GM10266 (cell line): ENCODE results near the gene MOGAT3.

Experiments
- DNase-seq: peaks from one replicate; pipeline ENCODE4 v3.0.0; 2012; ENCODE audit errors: extremely low spot score
- TF ChIP-seq, protein P1 (sequence below): IDR thresholded peaks from 2 replicates; pipeline ENCODE4 v1.5.1; 2012; ENCODE audit warnings: mild to moderate bottlenecking, low read depth; ENCODE audit not compliant: control insufficient read depth, insufficient read depth; ENCODE audit errors: missing control alignments

Gene MOGAT3

DNA sequence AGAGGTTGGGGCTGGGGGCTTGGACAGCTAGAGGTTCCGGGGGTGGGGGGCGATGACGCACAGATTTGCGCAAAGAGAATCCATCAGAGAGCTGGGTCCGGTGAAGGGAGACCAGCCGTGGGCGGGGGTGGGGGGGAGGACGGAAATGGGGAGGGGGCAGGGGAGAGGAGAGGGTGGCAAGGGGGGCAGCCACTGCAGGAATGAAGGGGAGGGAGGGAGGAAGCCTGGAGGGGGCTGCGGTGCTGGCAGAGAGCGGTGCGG, 34.3 kb downstream of the MOGAT3 start:
- TF ChIP-seq, protein P1, sequence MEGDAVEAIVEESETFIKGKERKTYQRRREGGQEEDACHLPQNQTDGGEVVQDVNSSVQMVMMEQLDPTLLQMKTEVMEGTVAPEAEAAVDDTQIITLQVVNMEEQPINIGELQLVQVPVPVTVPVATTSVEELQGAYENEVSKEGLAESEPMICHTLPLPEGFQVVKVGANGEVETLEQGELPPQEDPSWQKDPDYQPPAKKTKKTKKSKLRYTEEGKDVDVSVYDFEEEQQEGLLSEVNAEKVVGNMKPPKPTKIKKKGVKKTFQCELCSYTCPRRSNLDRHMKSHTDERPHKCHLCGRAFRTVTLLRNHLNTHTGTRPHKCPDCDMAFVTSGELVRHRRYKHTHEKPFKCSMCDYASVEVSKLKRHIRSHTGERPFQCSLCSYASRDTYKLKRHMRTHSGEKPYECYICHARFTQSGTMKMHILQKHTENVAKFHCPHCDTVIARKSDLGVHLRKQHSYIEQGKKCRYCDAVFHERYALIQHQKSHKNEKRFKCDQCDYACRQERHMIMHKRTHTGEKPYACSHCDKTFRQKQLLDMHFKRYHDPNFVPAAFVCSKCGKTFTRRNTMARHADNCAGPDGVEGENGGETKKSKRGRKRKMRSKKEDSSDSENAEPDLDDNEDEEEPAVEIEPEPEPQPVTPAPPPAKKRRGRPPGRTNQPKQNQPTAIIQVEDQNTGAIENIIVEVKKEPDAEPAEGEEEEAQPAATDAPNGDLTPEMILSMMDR, result no peak
- no peak for DNase-seq

DNA sequence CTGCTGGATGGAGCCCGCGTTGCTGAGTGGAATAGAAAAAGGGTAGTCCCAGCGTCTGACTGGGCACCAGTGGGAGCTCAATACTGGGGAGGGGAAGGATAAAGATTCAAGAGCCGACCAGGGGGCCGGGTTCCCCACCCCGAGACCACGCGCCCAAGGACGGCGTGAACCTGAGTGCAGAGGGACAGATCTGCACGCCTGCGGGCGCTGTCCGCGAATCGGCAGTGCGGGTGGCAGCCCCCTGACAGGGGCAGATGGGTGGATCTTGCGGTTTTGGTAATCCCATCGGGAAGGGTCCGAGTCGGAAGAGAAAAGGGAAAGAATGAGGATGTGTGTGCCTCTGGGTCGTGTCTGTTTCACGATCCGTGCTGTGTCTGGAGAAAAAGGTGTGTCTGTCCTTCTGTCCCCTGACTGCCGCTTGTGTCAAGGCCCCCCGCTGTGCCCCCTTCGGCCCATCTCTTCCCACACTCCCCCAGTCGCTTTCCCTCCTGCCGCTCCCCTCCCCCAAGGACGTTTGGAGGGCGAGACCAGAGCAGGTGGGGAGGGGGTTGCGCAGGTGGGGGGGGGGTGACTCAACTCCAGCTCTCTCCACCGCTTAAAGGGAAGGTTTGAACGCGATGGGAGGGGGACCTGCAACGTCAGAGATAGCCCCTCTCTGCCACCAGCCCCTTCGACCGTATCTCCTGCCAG, 34.7 kb downstream of the MOGAT3 start:
- TF ChIP-seq, protein P1, result no peak
- no peak for DNase-seq

DNA sequence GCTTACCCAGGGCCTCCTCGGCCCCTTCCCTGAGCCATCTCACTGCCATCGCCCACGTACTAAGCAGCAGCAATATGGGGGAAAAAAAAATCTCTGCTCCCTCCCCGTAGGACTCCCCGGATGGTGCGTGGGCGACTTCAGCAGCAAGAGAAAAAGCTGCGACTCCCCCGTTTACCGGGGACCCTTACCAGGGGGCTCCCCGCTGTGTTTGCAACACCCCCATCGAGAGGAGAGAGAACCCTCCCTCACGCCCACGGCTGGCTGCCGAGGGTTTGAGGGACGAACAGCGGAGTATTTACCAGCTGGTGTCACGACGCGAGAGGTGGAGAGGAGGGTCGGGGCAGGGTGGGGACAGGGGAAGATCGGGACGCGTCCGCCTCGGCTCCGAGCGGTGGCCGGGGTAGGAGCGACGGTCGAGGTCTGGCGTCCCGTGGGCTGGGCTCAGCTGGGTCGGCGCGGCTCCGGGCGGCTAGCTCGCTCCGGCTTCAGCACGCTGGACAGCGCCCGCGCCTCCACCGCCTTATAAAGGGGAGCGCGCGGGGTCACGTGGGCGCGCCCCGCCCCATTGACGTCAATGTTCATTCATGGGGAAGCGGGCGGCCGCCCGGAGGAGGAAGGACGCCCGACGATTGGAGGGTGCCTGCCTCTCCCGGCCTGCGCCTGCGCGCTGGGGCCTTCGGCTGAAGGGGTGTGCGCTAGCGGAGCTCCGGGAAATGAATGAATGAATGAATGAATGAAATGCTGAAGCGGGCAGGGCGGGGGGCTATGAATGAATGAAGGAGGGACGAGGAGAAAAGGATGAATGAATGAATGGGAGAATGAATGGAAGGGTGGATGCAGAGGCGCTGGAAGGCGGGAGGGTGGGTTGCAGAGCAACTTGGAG, 35.5 kb downstream of the MOGAT3 start, which contains the start of gene VGF:
Gene VGF, minus strand, starts transcription at position 495 of the 883 bp plus-strand sequence. CDS start 726 bp downstream, outside the sequence.
- peak; percentile 98 for DNase-seq
- TF ChIP-seq, protein P1, result no peak

DNA sequence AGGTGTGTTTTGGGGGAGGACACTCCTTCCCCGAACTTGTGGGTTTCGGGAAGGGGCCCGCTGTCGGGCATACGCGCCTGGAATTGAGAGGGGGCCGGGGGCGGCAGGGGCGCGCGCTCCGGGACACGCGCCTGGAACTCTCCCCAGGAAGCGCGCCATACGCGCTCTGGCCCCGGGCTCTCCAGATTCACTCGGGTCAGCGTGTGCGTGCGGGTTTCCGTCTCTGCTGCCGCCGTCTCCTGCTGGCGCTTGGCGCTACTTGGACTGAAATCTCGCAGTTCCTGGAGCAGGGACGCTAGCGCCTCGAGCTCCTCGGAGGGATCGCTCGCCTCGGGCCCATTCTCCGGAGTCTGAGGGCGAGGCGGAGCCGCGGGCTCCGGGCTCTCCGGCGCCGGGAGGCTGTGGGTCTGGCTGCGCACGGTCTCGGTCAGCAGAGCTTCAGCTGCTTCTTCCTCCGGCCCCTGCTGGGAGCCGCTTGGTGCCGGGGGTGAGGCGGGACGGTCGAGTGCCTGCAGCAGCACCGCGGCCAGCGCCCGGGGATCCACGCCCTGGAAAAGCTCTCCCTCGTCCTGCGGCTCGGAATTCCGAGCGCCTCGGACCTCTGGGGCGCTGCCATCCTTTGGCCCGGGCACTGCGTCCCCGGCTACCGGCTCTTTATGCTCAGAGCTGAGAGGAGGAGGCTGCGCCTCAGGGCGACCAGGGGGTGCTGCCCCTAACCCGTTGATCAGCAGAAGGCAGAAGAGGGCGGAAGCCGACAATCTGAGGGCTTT, 36.6 kb downstream of the MOGAT3 start:
- TF ChIP-seq, protein P1, result no peak
- no peak for DNase-seq

DNA sequence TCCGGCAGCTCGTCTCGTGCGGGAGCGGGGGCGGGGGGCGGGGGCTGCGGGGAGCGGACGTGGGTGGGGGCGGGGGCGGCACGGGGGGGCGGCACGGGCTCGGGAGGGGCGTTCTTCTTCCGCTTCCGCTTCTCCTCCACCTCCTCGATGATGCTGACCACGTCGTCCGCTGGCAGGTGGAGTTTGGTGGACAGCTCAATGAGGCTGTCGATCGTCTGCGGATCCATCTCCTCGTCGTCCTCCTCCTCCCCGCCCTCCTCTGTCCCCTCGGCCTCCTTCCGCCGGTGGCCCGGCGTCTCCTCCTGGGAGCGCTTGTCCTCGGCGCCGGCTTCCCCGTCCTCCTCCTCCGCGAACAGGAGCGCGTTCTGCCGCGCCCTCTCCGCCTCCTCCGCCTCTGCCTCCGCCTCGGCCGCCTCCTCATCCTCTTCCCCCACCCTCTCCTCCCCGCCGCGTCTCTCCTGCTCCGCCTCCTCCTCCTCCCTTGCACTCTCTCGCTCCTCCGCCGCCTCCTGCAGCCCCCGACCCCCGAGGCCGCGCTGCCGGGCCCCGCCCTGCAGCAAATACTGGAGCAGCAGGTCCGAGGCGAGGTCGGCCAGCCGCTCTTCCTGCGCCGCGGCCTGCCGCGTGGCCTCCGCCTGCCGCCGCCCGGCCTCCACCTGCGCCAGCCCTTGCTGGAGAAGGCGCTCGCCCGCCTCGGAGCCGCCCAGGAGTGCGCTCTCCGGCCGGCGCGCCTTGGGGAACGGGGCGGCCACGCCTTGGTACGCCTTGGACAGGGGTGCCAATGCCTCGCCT, 37.4 kb downstream of the MOGAT3 start:
- TF ChIP-seq, protein P1, result no peak
- no peak for DNase-seq

DNA sequence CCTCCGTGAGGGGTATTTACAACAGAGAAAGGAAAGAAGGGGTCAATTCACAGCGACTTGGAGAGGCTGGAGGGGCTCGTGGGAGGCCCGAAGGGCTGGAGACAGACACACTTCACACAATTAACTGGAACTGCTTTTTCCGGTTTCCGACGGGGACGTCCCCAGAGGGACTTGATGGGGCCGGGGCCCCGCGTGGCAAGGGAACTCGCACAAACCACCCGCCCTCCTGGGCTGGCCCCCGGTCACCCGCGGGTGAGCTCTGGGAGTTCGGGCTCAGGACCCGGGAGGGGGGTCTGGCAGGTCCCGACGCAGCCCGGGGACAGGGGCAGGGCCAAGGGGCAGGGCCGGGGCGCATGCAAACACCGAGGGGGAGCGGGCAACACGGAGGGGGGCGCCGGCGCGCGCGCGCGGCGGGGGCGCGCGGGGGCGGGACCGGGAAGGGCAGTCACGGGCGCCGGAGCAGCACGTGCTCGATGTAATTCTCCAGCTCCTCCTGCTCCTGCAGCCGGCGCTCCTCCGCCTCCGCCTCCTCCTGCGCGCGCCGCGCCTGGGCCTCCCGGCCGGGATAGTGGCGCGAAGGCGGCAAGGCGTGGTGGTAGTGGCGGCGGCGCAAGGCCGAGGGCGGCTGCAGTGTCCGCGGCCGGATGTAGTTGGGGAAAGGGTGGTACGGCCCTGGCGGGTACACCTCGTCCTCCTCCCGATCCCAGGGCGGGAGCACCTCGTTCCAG, 38.1 kb downstream of the MOGAT3 start:
- TF ChIP-seq, protein P1, result no peak
- DNase-seq, result no peak
